ENCODE measurements around the gene LACC1. TPM values are rescaled to one million over a fixed set of nuclear protein-coding genes. Genes with fewer than 3 reads are reported as not detected.

The LACC1 gene
- total RNA-seq, 1 experiment from 2014 or later = 3.7 TPM

DNA sequence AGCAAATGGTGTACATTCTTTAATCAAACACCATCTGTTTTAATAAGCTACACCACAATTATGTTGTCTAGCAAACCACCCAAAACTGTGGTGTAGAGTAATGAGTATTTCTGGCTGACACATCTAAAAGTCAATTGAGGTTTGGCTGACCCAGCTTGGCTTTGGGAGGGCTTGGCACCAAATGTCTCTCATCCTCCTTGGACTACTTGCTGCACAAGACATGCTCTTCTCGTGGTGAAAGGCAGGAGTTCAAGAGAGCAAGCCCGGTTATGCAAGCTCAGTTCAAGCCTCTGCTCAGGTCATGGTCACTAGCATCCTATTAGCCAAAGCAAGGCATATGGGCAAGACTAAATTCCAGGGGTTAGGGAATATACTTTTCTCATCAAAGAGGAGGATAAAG is 37.1 kb downstream of the LACC1 start:
- Mint-ChIP-seq H3K9me3 (no peaks in the 10 kb centered on the region), H3K36me3 (ENCODE audit: insufficient read depth in 1 of 3, low read depth in 3 of 3) (no peaks in the 10 kb centered on the region), H3K4me1 (peaks cover 0 to 3% of the 10 kb centered on the region in 2 experiments; a peak in 2 of 4 replicates), H3K4me3 (no peak overlapping the region), H3K27ac (no peak overlapping the region), H3K27me3 (ENCODE audit: low read depth) (no peaks in the 10 kb centered on the region; the same call in 1 of the 2 replicates)
- DNase-seq = no peak
- H2BK12ac ChIP-seq (ENCODE audit: insufficient read length, low read depth, low read length) = no peak overlapping the region
- no peaks in the 10 kb centered on the region for H3K79me2 ChIP-seq (ENCODE audit: insufficient read depth, low read length)
- H3K9ac ChIP-seq (ENCODE audit: extremely low read depth, insufficient read length, low read length) = no peak overlapping the region
- no peak overlapping the region for H3K14ac ChIP-seq (ENCODE audit: insufficient read depth, low read length)
- H3K4me2 ChIP-seq (ENCODE audit: insufficient read depth, insufficient read length, low read length) = no peak overlapping the region
- no peak overlapping the region for H2BK120ac ChIP-seq (ENCODE audit: low read depth, low read length, poor library complexity, severe bottlenecking)
- H2BK5ac ChIP-seq (ENCODE audit: insufficient read length, low read length) = no peak overlapping the region
- H3K23me2 ChIP-seq (ENCODE audit: insufficient read length, low read depth, low read length, poor library complexity, severe bottlenecking) = no peaks in the 10 kb centered on the region
- H3K18ac ChIP-seq (ENCODE audit: insufficient read length, low read depth, low read length) = no peak overlapping the region
- H4K20me1 ChIP-seq (ENCODE audit: control insufficient read depth, insufficient read depth, insufficient read length) = no peaks in the 10 kb centered on the region
- H4K8ac ChIP-seq (replicated peaks; ENCODE audit: insufficient read length, low read depth, low read length) = no peak overlapping the region
- H2BK20ac ChIP-seq (ENCODE audit: low read depth, low read length, poor library complexity, severe bottlenecking) = no peak overlapping the region
- no peak overlapping the region for H4K5ac ChIP-seq (ENCODE audit: insufficient read length, low read depth, low read length)
- H3K27ac ChIP-seq (ENCODE audit: insufficient read length, low read depth, low read length) = no peak overlapping the region
- H2AFZ ChIP-seq (ENCODE audit: low read length) = no peak overlapping the region
- H2BK15ac ChIP-seq (ENCODE audit: low read depth, low read length) = no peak overlapping the region
- no peak overlapping the region for H2AK5ac ChIP-seq (ENCODE audit: insufficient read length, low read length)
- no peaks in the 10 kb centered on the region; the same call in 1 of the 2 replicates for H3K27me3 ChIP-seq (ENCODE audit: insufficient read depth, low read length)
- WGBS (ENCODE audit: extremely low coverage, insufficient read length, low lambda C conversion rate) = no CpG with 5 or more reads among the region's 2 CpGs
- no peak overlapping the region for H4K91ac ChIP-seq (ENCODE audit: insufficient read length, low read depth, low read length)
- no peak overlapping the region for H3T11ph ChIP-seq (ENCODE audit: low read length)
- H3K9me3 ChIP-seq (ENCODE audit: control insufficient read depth, low read depth, low read length) = no peaks in the 10 kb centered on the region
- no peak overlapping the region for H3K23ac ChIP-seq (ENCODE audit: insufficient read length, low read depth, low read length)
- H3K4me1 ChIP-seq (ENCODE audit: insufficient read depth, low read length) = no peaks in the 10 kb centered on the region
- H3K4ac ChIP-seq (ENCODE audit: low read depth, low read length) = no peak overlapping the region
- no peaks in the 10 kb centered on the region for H3K79me1 ChIP-seq (ENCODE audit: insufficient read depth, low read depth, low read length, poor library complexity, severe bottlenecking)
- no peak for TF ChIP-seq CTCF (conservative IDR thresholded peaks at IDR 0.05)
- no peak overlapping the region for H3K56ac ChIP-seq (ENCODE audit: insufficient read length, low read depth, low read length)

Measured in H9 (cell line).